Left ventricle myocardium inferior (tissue), 1 donor: ENCODE results near the gene DPP10. TPM values are rescaled to one million over a fixed set of nuclear protein-coding genes. Genes with fewer than 3 reads are reported as not detected.

Source experiments
- DNase-seq: peaks from one replicate; pipeline ENCODE4 v3.0.0-alpha.2; 2020
- H3K27ac ChIP-seq: fragments of 200-600 bp; replicated peaks from 2 replicates; pipeline ENCODE4 v1.8.0; 2021
- H3K27me3 ChIP-seq: fragments of 200-600 bp; 2 replicates; pipeline ENCODE4 v1.8.0; 2021; ENCODE audit warnings: low read depth
- H3K36me3 ChIP-seq: fragments of 200-600 bp; 2 replicates; pipeline ENCODE4 v1.8.0; 2021
- H3K4me1 ChIP-seq: fragments of 200-600 bp; 2 replicates; pipeline ENCODE4 v1.8.0; 2021
- H3K4me3 ChIP-seq: fragments of 200-600 bp; 2 replicates; pipeline ENCODE4 v1.8.0; 2021; ENCODE audit warnings: mild to moderate bottlenecking, moderate library complexity
- H3K9me3 ChIP-seq: fragments of 200-600 bp; replicated peaks from 2 replicates; pipeline ENCODE4 v1.8.0; 2021
- CTCF ChIP-seq: fragments of 200-600 bp; IDR thresholded peaks from 2 replicates; pipeline ENCODE4 v1.8.0; 2021; ENCODE audit warnings: antibody characterized with exemption, mild to moderate bottlenecking, borderline replicate concordance
- intact Hi-C: fragments of 100-400 bp; cut with micrococcal nuclease; formaldehyde crosslinking; loops from one replicate; pipeline ENCODE4 v1.11.0; 2022
- total RNA-seq: library from RNA; stranded (reverse); fragmentation: NEBNext Ultra II Directional; extraction: Animal tissue kit (Norgen Biotek cat#: 25700); gene quantifications from one replicate; pipeline ENCODE4 v1.2.1, GENCODE V29; 2021
- donor health status: DM: no; HTN: yes; CAD: no; lungs with severe emphysema.

The DPP10 gene
- total RNA-seq, 1 donor from 2014 or later: 0.16 TPM

GRCh38 chr2:115036818-115037217 lies 594.4 kb downstream of the DPP10 start:
- Histone ChIP-seq H3K9me3 (peaks cover 13% of the 10 kb centered on the region), H3K27ac (no peak overlapping the region), H3K27me3 (no peaks in the 10 kb centered on the region), H3K4me3 (no peak overlapping the region), H3K4me1 (no peaks in the 10 kb centered on the region), H3K36me3 (no peaks in the 10 kb centered on the region)
- TF ChIP-seq CTCF: no peak
- no peak for DNase-seq
- intact Hi-C loops: no loop called here

GRCh38 chr2:115057473-115057872 lies 615.0 kb downstream of the DPP10 start:
- intact Hi-C loops: no loop called here
- no peaks in the 10 kb centered on the region for H3K4me1 ChIP-seq
- no peaks in the 10 kb centered on the region for H3K36me3 ChIP-seq
- no peak for DNase-seq
- peaks cover 8% of the 10 kb centered on the region for H3K9me3 ChIP-seq
- no peak overlapping the region for H3K27ac ChIP-seq
- no peak overlapping the region for H3K4me3 ChIP-seq
- no peaks in the 10 kb centered on the region for H3K27me3 ChIP-seq
- no peak for TF ChIP-seq CTCF

- DNase-seq: no peak
- intact Hi-C loops: no loop called here
- no peak overlapping the region for H3K4me3 ChIP-seq
- H3K4me1 ChIP-seq: no peaks in the 10 kb centered on the region
- no peak overlapping the region for H3K27ac ChIP-seq
- H3K27me3 ChIP-seq: no peaks in the 10 kb centered on the region
- H3K36me3 ChIP-seq: no peaks in the 10 kb centered on the region
- H3K9me3 ChIP-seq: peaks cover 23% of the 10 kb centered on the region
- no peak for TF ChIP-seq CTCF
Measured at GRCh38 chr2:115070002-115070401, 627.6 kb downstream of the DPP10 start.

- no peak for DNase-seq
- Histone ChIP-seq H3K9me3 (peaks cover 23% of the 10 kb centered on the region), H3K27me3 (no peaks in the 10 kb centered on the region), H3K4me1 (no peaks in the 10 kb centered on the region), H3K36me3 (no peaks in the 10 kb centered on the region), H3K27ac (no peak overlapping the region), H3K4me3 (no peak overlapping the region)
- intact Hi-C loops: no loop called here
- no peak for TF ChIP-seq CTCF
Measured at GRCh38 chr2:115071534-115071933, 629.1 kb downstream of the DPP10 start.

GRCh38 chr2:115075800-115076199 lies 633.4 kb downstream of the DPP10 start:
- Histone ChIP-seq H3K27me3 (no peaks in the 10 kb centered on the region), H3K4me1 (no peaks in the 10 kb centered on the region), H3K4me3 (no peak overlapping the region), H3K27ac (no peak overlapping the region), H3K9me3 (peaks cover 6% of the 10 kb centered on the region), H3K36me3 (no peaks in the 10 kb centered on the region)
- intact Hi-C loops: no loop called here
- DNase-seq: no peak
- no peak for TF ChIP-seq CTCF

GRCh38 chr2:115077626-115078025 lies 635.2 kb downstream of the DPP10 start:
- Histone ChIP-seq H3K4me3 (no peak overlapping the region), H3K4me1 (no peaks in the 10 kb centered on the region), H3K27ac (no peak overlapping the region), H3K9me3 (no peaks in the 10 kb centered on the region), H3K27me3 (no peaks in the 10 kb centered on the region), H3K36me3 (no peaks in the 10 kb centered on the region)
- intact Hi-C loops: no loop called here
- TF ChIP-seq CTCF: no peak
- no peak for DNase-seq
